Suprapubic skin (tissue), 4 donors: Measurements from ENCODE around the gene TANGO2. TPM values are rescaled to one million over a fixed set of nuclear protein-coding genes. Genes with fewer than 3 reads are reported as not detected.

Experiments used
- DNase-seq, 2 donors: peaks; one replicate each; pipeline ENCODE4 v3.0.0-alpha.2; 2019; ENCODE audit warnings: low spot score in 2 of 2
- H3K27ac ChIP-seq: fragments of 200-600 bp; sonication (generic); one replicate; pipeline ENCODE4 v1.5.1; 2019
- H3K27me3 ChIP-seq: fragments of 200-600 bp; sonication (generic); one replicate; pipeline ENCODE4 v1.5.1; 2019
- H3K36me3 ChIP-seq: fragments of 200-600 bp; sonication (generic); one replicate; pipeline ENCODE4 v1.5.1; 2019
- H3K4me1 ChIP-seq: fragments of 200-600 bp; sonication (generic); one replicate; pipeline ENCODE4 v1.5.1; 2019
- H3K4me3 ChIP-seq: fragments of 200-600 bp; sonication (generic); one replicate; pipeline ENCODE4 v1.5.1; 2019; ENCODE audit warnings: mild to moderate bottlenecking
- H3K9me3 ChIP-seq: fragments of 200-600 bp; sonication (generic); one replicate; pipeline ENCODE4 v1.5.1; 2019
- CTCF ChIP-seq, 2 donors: fragments of 200-600 bp in 1 of 2; fragments of 450-650 bp in 1 of 2; sonication (generic) in 1 of 2; IDR thresholded peaks; one replicate each; pipeline ENCODE4 v1.5.1; 2016 to 2019; ENCODE audit warnings: antibody characterized with exemption in 2 of 2, mild to moderate bottlenecking in 1 of 2, moderate library complexity in 1 of 2
- EP300 ChIP-seq: sonication (generic); formaldehyde crosslinking; IDR thresholded peaks from one replicate; pipeline ENCODE4 v1.6.1; 2017; ENCODE audit warnings: antibody characterized with exemption
- POLR2A ChIP-seq, 2 donors: fragments of 450-650 bp; IDR thresholded peaks; one replicate each; pipeline ENCODE4 v1.6.1; 2017; ENCODE audit warnings: antibody characterized with exemption in 2 of 2, mild to moderate bottlenecking in 2 of 2, moderate library complexity in 2 of 2
- POLR2AphosphoS5 ChIP-seq, 3 donors: sonication (generic); formaldehyde crosslinking; IDR thresholded peaks; one replicate each; pipeline ENCODE4 v1.6.1; 2017; ENCODE audit warnings: antibody characterized with exemption in 3 of 3
- WGBS: methylation state at CpG from one replicate; pipeline ENCODE4 v1.1.5; 2018; 5-methylcytosine and 5-hydroxymethylcytosine counted together
- total RNA-seq, 4 donors: library from RNA; depleted of rRNA; stranded (reverse); fragments of >200 nt; gene quantifications; one replicate each; pipeline ENCODE4 v1.1.0, GENCODE V29; 2016

Gene TANGO2
- total RNA-seq, 4 donors from 2014 or later, result 23.1 to 31.9 (median 26.8) TPM

GRCh38 chr22:20112623-20113511 lies 92.0 kb downstream of the TANGO2 start:
- TF ChIP-seq EP300, result no peak
- no peak for TF ChIP-seq POLR2A (IDR thresholded peaks at IDR 0.05)
- no peak for TF ChIP-seq CTCF (IDR thresholded peaks at IDR 0.05)
- no peak for TF ChIP-seq POLR2AphosphoS5 (IDR thresholded peaks at IDR 0.05)
- Histone ChIP-seq H3K27ac (no peak overlapping the region), H3K4me3 (no peak overlapping the region), H3K4me1 (peaks cover 18% of the 10 kb centered on the region), H3K36me3 (peaks cover 80% of the 10 kb centered on the region), H3K27me3 (no peaks in the 10 kb centered on the region), H3K9me3 (no peaks in the 10 kb centered on the region)
- no peak for DNase-seq
- 82% methylated on average over 14 of the region's 26 CpGs for WGBS

GRCh38 chr22:20113551-20114310 lies 92.8 kb downstream of the TANGO2 start:
- TF ChIP-seq POLR2A (IDR thresholded peaks at IDR 0.05) (no peak), EP300 (no peak), POLR2AphosphoS5 (IDR thresholded peaks at IDR 0.05) (no peak), CTCF (IDR thresholded peaks at IDR 0.05) (no peak)
- no peaks in the 10 kb centered on the region for H3K9me3 ChIP-seq
- H3K4me1 ChIP-seq, result peaks cover 27% of the 10 kb centered on the region
- peaks cover 72% of the 10 kb centered on the region for H3K36me3 ChIP-seq
- no peak for DNase-seq
- H3K27me3 ChIP-seq, result no peaks in the 10 kb centered on the region
- H3K27ac ChIP-seq, result no peak overlapping the region
- 86% methylated on average over 14 of the region's 19 CpGs for WGBS
- H3K4me3 ChIP-seq, result no peak overlapping the region

GRCh38 chr22:20114506-20115475 lies 93.9 kb downstream of the TANGO2 start:
- Histone ChIP-seq H3K9me3 (no peaks in the 10 kb centered on the region), H3K4me1 (peaks cover 38% of the 10 kb centered on the region), H3K27ac (no peak overlapping the region), H3K36me3 (peaks cover 68% of the 10 kb centered on the region), H3K4me3 (no peak overlapping the region), H3K27me3 (no peaks in the 10 kb centered on the region)
- no peak for DNase-seq
- 90% methylated on average over 19 of the region's 36 CpGs for WGBS
- TF ChIP-seq EP300 (no peak), CTCF (IDR thresholded peaks at IDR 0.05) (no peak), POLR2A (IDR thresholded peaks at IDR 0.05) (no peak), POLR2AphosphoS5 (IDR thresholded peaks at IDR 0.05) (no peak)

GRCh38 chr22:20115691-20116375 lies 94.9 kb downstream of the TANGO2 start, which contains the start of gene RANBP1:
TSS of gene RANBP1 (plus strand) at chr22:20116104. CDS start at chr22:20116185, 81 bp downstream.
- Histone ChIP-seq H3K27ac (peak within 1 kb of the TSS; percentile 88), H3K4me1 (peaks cover 38% of the 10 kb centered on the region), H3K27me3 (no peaks in the 10 kb centered on the region), H3K4me3 (peak within 1 kb of the TSS; percentile 83), H3K9me3 (no peaks in the 10 kb centered on the region), H3K36me3 (peaks cover 68% of the 10 kb centered on the region)
- no peak for TF ChIP-seq EP300
- TF ChIP-seq POLR2A (IDR thresholded peaks at IDR 0.05), result no peak
- no peak for TF ChIP-seq POLR2AphosphoS5 (IDR thresholded peaks at IDR 0.05)
- DNase-seq, result no peak
- 70% methylated on average over 29 of the region's 30 CpGs for WGBS
